Activated T-helper 9 cell treated with anti-CD3 and anti-CD28 coated beads, Interleukin-2, amount 50 U/mL, for 16 hours (primary cell): ENCODE measurements around the gene YDJC.
"Not testable (repeated sequence)": the region's sequence is repeated elsewhere in the genome, so short reads cannot be mapped to it uniquely, and the experiment has no call there.

Experiments
- DNase-seq: peaks from one replicate; pipeline ENCODE4 v3.0.0-alpha.2; 2020; ENCODE audit warnings: low read depth

The YDJC gene

GRCh38 chr22:21605887-21606564 is 23.8 kb downstream of the YDJC start:
- DNase-seq, result no peak

GRCh38 chr22:21603973-21604372 is 25.8 kb downstream of the YDJC start:
- no peak for DNase-seq

- DNase-seq, result no peak
Measured at GRCh38 chr22:21602579-21602978, 27.2 kb downstream of the YDJC start.

GRCh38 chr22:21599053-21599893 is 30.5 kb downstream of the YDJC start:
- no peak for DNase-seq

- DNase-seq, result no peak
Measured at GRCh38 chr22:21598302-21598701, 31.5 kb downstream of the YDJC start.

- DNase-seq, result not testable (repeated sequence)
Measured at GRCh38 chr22:21596356-21597135, 33.3 kb downstream of the YDJC start.

GRCh38 chr22:21594865-21595452 is 34.9 kb downstream of the YDJC start:
- no peak for DNase-seq

- no peak for DNase-seq
Measured at GRCh38 chr22:21593406-21594232, 36.2 kb downstream of the YDJC start.

- DNase-seq, result no peak
Measured at GRCh38 chr22:21592422-21592821, 37.4 kb downstream of the YDJC start.

- DNase-seq, result no peak
Measured at GRCh38 chr22:21591695-21592094, 38.1 kb downstream of the YDJC start.

- no peak for DNase-seq
Measured at GRCh38 chr22:21590809-21591641, 38.8 kb downstream of the YDJC start.

GRCh38 chr22:21589396-21589795 is 40.4 kb downstream of the YDJC start:
- DNase-seq, result no peak

GRCh38 chr22:21587803-21588611 is 41.8 kb downstream of the YDJC start:
- DNase-seq, result no peak

- no peak for DNase-seq
Measured at GRCh38 chr22:21585389-21585788, 44.4 kb downstream of the YDJC start.

GRCh38 chr22:21582801-21583740 is 46.8 kb downstream of the YDJC start:
- no peak for DNase-seq

GRCh38 chr22:21581009-21581713 is 48.7 kb downstream of the YDJC start:
- DNase-seq, result not testable (repeated sequence)

- not testable (repeated sequence) for DNase-seq
Measured at GRCh38 chr22:21580623-21581007, 49.2 kb downstream of the YDJC start.

- no peak for DNase-seq
Measured at GRCh38 chr22:21579474-21579851, 50.4 kb downstream of the YDJC start.
